Measurements from ENCODE around the gene MAPKAP1. TPM values are rescaled to one million over a fixed set of nuclear protein-coding genes. Genes with fewer than 3 reads are reported as not detected.

Gene MAPKAP1
- total and polyA plus RNA-seq, 9 of the 15 experiments (the other 6 are each of a cell fraction or from before 2014, with no cell fraction given) = 2.6 to 82.1 (median 61.1) TPM

- no peak for TF ChIP-seq PBX2 (CRISPR knock-in tag; IDR thresholded peaks at IDR 0.05; ENCODE audit: low read depth)
- no peak for TF ChIP-seq PBX2 (tag; conservative IDR thresholded peaks at IDR 0.05; ENCODE audit: low read depth)
- no peak for TF ChIP-seq ZNF398 (CRISPR knock-in tag; IDR thresholded peaks at IDR 0.05)
- TF ChIP-seq KDM4B (IDR thresholded peaks at IDR 0.05; ENCODE audit: borderline replicate concordance in 2 of 2, low read depth in 1 of 2) = no peak
- TF ChIP-seq ZBTB1 (CRISPR knock-in tag; IDR thresholded peaks at IDR 0.05; ENCODE audit: borderline replicate concordance, low read depth) = no peak
- no peak for TF ChIP-seq NONO (IDR thresholded peaks at IDR 0.05; ENCODE audit: low read depth in 2 of 2, low read length in 1 of 2)
- TF ChIP-seq EP300 (IDR thresholded peaks at IDR 0.05; ENCODE audit: low read length) = no peak
- TF ChIP-seq ZNF507 (tag; conservative IDR thresholded peaks at IDR 0.05) = no peak
- TF ChIP-seq SMAD2 (IDR thresholded peaks at IDR 0.05; ENCODE audit: low read depth, low read length) = no peak
These were observed 126.2 kb downstream of the MAPKAP1 start (continued) for GRCh38 chr9:125580701-125581286.

Data from K562 (cell line).